Peyer's patch (tissue), 4 donors: ENCODE data around the gene LIPT2. TPM values are rescaled to one million over a fixed set of nuclear protein-coding genes. Genes with fewer than 3 reads are reported as not detected.
A peak's percentile ranks its signal among the peaks of the same experiment; 100 is the strongest.

Experiments
- DNase-seq, 3 donors: peaks; one replicate each; pipeline ENCODE4 v3.0.0-alpha.2; 2017 to 2019
- H3K27ac ChIP-seq, 4 donors: fragments of 200-600 bp; sonication (generic); one replicate each; pipeline ENCODE4 v1.5.1; 2016 to 2019
- H3K27me3 ChIP-seq, 2 donors: fragments of 200-600 bp; sonication (generic); one replicate each; pipeline ENCODE4 v1.5.1; 2019
- H3K36me3 ChIP-seq, 3 donors: fragments of 200-600 bp; sonication (generic); one replicate each; pipeline ENCODE4 v1.5.1; 2016 to 2019
- H3K4me1 ChIP-seq, 4 donors: fragments of 200-600 bp; sonication (generic); one replicate each; pipeline ENCODE4 v1.5.1; 2016 to 2019
- H3K4me3 ChIP-seq, 4 donors: fragments of 200-600 bp; sonication (generic); 1 replicate in 3 of 4; 2 replicates in 1 of 4; pipeline ENCODE4 v1.5.1; 2016 to 2019; ENCODE audit warnings: mild to moderate bottlenecking in 1 of 4
- H3K9me3 ChIP-seq, 4 donors: fragments of 200-600 bp; sonication (generic); one replicate each; pipeline ENCODE4 v1.5.1; 2016 to 2019; ENCODE audit warnings: mild to moderate bottlenecking in 1 of 4
- CTCF ChIP-seq, 6 experiments: fragments of 450-650 bp in 4 of 6; fragments of 200-600 bp in 2 of 6; sonication (generic) in 1 of 6; IDR thresholded peaks; one replicate each; pipeline ENCODE4 v1.5.1; 2017 to 2019; ENCODE audit warnings: antibody characterized with exemption in 6 of 6, mild to moderate bottlenecking in 3 of 6, moderate library complexity in 1 of 6
- POLR2A ChIP-seq, 2 donors: fragments of 450-650 bp; IDR thresholded peaks; one replicate each; pipeline ENCODE4 v1.5.1; 2017; ENCODE audit warnings: antibody characterized with exemption in 2 of 2, mild to moderate bottlenecking in 2 of 2, moderate library complexity in 2 of 2
- total RNA-seq, 4 donors: library from RNA; depleted of rRNA; stranded (reverse); fragments of >200 nt; gene quantifications; one replicate each; pipeline ENCODE4 v1.1.0, GENCODE V29; 2016

LIPT2 gene
- total RNA-seq, 4 donors from 2014 or later = 7.5 to 9.6 (median 7.9) TPM; not detected in 1

DNA sequence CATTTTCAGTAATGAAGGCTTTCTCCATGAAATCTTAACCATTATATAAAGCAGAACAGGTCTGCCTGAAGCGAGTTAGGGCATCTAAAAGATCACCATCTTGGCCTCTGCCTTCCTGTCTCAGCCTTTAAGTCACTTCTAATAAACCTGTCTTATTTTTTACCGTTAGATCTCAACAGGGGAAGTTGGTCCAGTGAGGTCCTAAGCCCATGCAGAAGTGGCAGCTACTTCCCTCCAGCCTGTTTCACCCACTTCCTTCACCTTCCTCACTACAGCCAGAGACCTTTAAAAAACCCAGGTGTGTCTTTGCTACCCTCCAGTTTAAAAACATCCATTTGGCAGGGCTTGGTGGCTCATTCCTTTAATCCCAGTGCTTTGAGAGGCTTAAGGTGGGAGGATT, 14.1 kb upstream of the LIPT2 start:
- Histone ChIP-seq H3K9me3 (peaks cover 0 to 3% (median 0%) of the 10 kb centered on the region in 4 donors), H3K4me1 (no peaks in the 10 kb centered on the region), H3K27ac (no peak overlapping the region), H3K27me3 (no peaks in the 10 kb centered on the region), H3K4me3 (no peak overlapping the region), H3K36me3 (no peaks in the 10 kb centered on the region)
- TF ChIP-seq POLR2A (IDR thresholded peaks at IDR 0.05) (no peak), CTCF (IDR thresholded peaks at IDR 0.05) (no peak)
- DNase-seq = no peak

GRCh38 chr11:74506823-74507222, 13.3 kb upstream of the LIPT2 start:
- Histone ChIP-seq H3K27me3 (no peaks in the 10 kb centered on the region), H3K9me3 (peaks cover 0 to 10% (median 0%) of the 10 kb centered on the region in 4 donors), H3K27ac (no peak overlapping the region), H3K36me3 (no peaks in the 10 kb centered on the region), H3K4me3 (no peak overlapping the region), H3K4me1 (no peaks in the 10 kb centered on the region)
- TF ChIP-seq POLR2A (IDR thresholded peaks at IDR 0.05) (no peak), CTCF (IDR thresholded peaks at IDR 0.05) (no peak)
- no peak for DNase-seq

DNA sequence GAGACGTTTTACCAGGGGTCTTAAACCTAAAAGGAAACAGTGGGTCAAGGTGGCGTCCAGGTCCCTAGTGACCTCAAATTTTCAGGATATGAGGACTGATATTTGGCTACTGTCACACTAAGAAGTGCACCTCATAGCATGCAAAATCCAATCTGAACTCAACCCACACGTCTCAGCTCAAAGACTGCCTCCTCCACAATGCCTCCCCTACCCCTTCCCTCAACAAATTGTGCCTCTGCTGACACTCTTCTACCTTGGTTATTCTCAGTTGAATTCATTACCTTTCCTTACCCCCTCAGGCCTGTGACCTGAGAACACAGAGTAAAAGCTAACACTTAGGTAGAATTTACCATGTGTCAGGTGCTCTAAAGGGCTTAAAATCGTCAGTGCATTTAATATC, 12.4 kb upstream of the LIPT2 start:
- H3K9me3 ChIP-seq = peaks cover 0 to 10% (median 0%) of the 10 kb centered on the region in 4 donors
- H3K36me3 ChIP-seq = no peaks in the 10 kb centered on the region
- H3K4me1 ChIP-seq = no peaks in the 10 kb centered on the region
- no peak overlapping the region for H3K27ac ChIP-seq
- no peaks in the 10 kb centered on the region for H3K27me3 ChIP-seq
- H3K4me3 ChIP-seq = no peak overlapping the region
- TF ChIP-seq POLR2A (IDR thresholded peaks at IDR 0.05) (no peak), CTCF (IDR thresholded peaks at IDR 0.05) (no peak)
- no peak for DNase-seq

DNA sequence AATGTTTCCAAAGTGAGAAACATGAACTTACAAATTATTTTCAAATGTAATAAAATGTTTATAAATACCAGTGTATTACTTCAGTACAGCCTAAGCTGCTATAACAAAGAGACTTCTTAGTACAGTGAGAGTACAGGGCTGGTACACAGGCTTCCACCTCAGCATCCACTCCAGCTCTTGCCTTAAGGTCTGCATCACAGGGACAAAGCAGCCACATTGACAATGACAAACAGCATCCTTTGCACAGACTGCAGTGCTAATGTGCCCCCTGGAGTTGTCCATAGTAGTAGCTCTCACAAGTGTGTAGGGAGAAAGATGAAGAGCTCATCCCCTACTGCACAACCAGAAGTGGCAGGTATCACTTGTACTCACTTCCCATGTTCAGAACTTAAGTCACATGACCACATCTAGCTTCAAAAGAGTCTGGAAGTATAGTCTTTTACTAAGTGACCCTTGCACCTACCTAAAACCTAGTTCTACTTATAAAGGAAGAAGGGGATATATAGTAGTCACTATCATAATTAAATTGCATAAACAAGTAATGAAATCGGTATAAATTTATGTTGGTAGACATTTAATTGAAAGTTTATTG, 10.7 kb upstream of the LIPT2 start:
- no peak for DNase-seq
- no peaks in the 10 kb centered on the region for H3K27me3 ChIP-seq
- peak overlapping the region in 2 of 4 donors; percentile 28 to 66 for H3K27ac ChIP-seq
- H3K9me3 ChIP-seq = peaks cover 0 to 10% (median 0%) of the 10 kb centered on the region in 4 donors
- H3K4me3 ChIP-seq = no peak overlapping the region
- no peaks in the 10 kb centered on the region for H3K4me1 ChIP-seq
- TF ChIP-seq POLR2A (IDR thresholded peaks at IDR 0.05) = no peak
- TF ChIP-seq CTCF (IDR thresholded peaks at IDR 0.05) = no peak
- H3K36me3 ChIP-seq = no peaks in the 10 kb centered on the region

GRCh38 chr11:74494916-74495315, 1.4 kb upstream of the LIPT2 start:
- no peak for TF ChIP-seq CTCF (IDR thresholded peaks at IDR 0.05)
- H3K4me3 ChIP-seq = no peak overlapping the region
- no peak overlapping the region for H3K27ac ChIP-seq
- no peaks in the 10 kb centered on the region for H3K9me3 ChIP-seq
- H3K36me3 ChIP-seq = no peaks in the 10 kb centered on the region
- peaks cover 0 to 16% (median 0%) of the 10 kb centered on the region in 4 donors for H3K4me1 ChIP-seq
- no peaks in the 10 kb centered on the region for H3K27me3 ChIP-seq
- no peak for DNase-seq
